SK-N-SH (cell line): ENCODE measurements around the gene C16orf74. TPM values are rescaled to one million over a fixed set of nuclear protein-coding genes. Genes with fewer than 3 reads are reported as not detected.
A peak's percentile ranks its signal among the peaks of the same experiment; 100 is the strongest.

Experiments
- CTCF ChIA-PET: fragments of 300-600, 350-600 bp; formaldehyde crosslinking; extraction: SDS; loops from one replicate; lab custom pipeline; 2021; lab: Yijun Ruan, JAX
- POLR2A ChIA-PET: fragments of 350-600 bp; sonication (Branson Sonifier 250); formaldehyde crosslinking; extraction: SDS; loops from one replicate; lab custom pipeline; 2020; ENCODE audit warnings: antibody characterized with exemption, inconsistent platforms; lab: Yijun Ruan, JAX
- DNase-seq: peaks from one replicate; pipeline ENCODE4 v3.0.0; 2012
- H2AFZ ChIP-seq: fragments of 200-600 bp; sonication (generic); 2 replicates; pipeline ENCODE4 v1.8.1; 2016; ENCODE audit warnings: antibody characterized with exemption, mild to moderate bottlenecking, low read depth
- H3F3A ChIP-seq: fragments of 200-600 bp; sonication (generic); replicated peaks from 2 replicates; pipeline ENCODE3; 2016; ENCODE audit warnings: antibody characterized with exemption, mild to moderate bottlenecking; ENCODE audit not compliant: insufficient read depth
- H3K27ac ChIP-seq, 2 experiments: fragments of 200-500 bp in 1 of 2; fragments of 200-600 bp in 1 of 2; sonication (Bioruptor generic) in 1 of 2; sonication (generic), shearing (Covaris generic) in 1 of 2; 2 replicates each; pipeline versions ENCODE4 v1.5.1 to v1.6.1; 2014 to 2016; ENCODE audit warnings: low read depth in 2 of 2, inconsistent platforms in 1 of 2, low read length in 1 of 2, mild to moderate bottlenecking in 1 of 2, mixed read lengths in 1 of 2
- H3K27me3 ChIP-seq: fragments of 200-600 bp; sonication (generic), shearing (Covaris generic); 2 replicates; pipeline ENCODE4 v1.6.1; 2016; ENCODE audit warnings: mixed run types; ENCODE audit not compliant: insufficient read depth
- H3K36me3 ChIP-seq, 2 experiments: fragments of 200-500 bp in 1 of 2; fragments of 200-600 bp in 1 of 2; sonication (Bioruptor generic) in 1 of 2; sonication (generic) in 1 of 2; replicated peaks in 1 of 2; 2 replicates each; pipeline versions ENCODE3 to v1.5.1; 2014 to 2016; ENCODE audit warnings: low read length in 1 of 2, mild to moderate bottlenecking in 1 of 2; ENCODE audit not compliant: insufficient read depth in 2 of 2, control insufficient read depth in 1 of 2
- H3K4me1 ChIP-seq, 2 experiments: fragments of 200-500 bp in 1 of 2; fragments of 200-600 bp in 1 of 2; sonication (Bioruptor generic) in 1 of 2; sonication (generic), shearing (Covaris generic) in 1 of 2; 2 replicates each; pipeline versions ENCODE4 v1.5.1 to v1.6.1; 2014 to 2016; ENCODE audit warnings: low read depth in 1 of 2, low read length in 1 of 2, mixed run types in 1 of 2; ENCODE audit not compliant: insufficient read depth in 2 of 2, control insufficient read depth in 1 of 2
- H3K4me2 ChIP-seq: fragments of 200-600 bp; sonication (generic), shearing (Covaris generic); 2 replicates; pipeline ENCODE4 v1.6.1; 2017; ENCODE audit warnings: mixed run types
- H3K4me3 ChIP-seq, 2 experiments: fragments of 200-500 bp in 1 of 2; fragments of 200-600 bp in 1 of 2; sonication (Bioruptor generic) in 1 of 2; sonication (generic), shearing (Covaris generic) in 1 of 2; 2 replicates each; pipeline versions ENCODE4 v1.5.1 to v1.8.1; 2014 to 2016; ENCODE audit warnings: low read depth in 2 of 2, inconsistent platforms in 1 of 2, low read length in 1 of 2, mild to moderate bottlenecking in 1 of 2, mixed read lengths in 1 of 2, moderate library complexity in 1 of 2
- H3K79me2 ChIP-seq: fragments of 200-600 bp; sonication (generic); 2 replicates; pipeline ENCODE4 v1.8.1; 2017; ENCODE audit warnings: mild to moderate bottlenecking; ENCODE audit not compliant: insufficient read depth
- H3K9ac ChIP-seq: fragments of 200-600 bp; sonication (generic); 2 replicates; pipeline ENCODE4 v1.6.1; 2017; ENCODE audit warnings: mixed run types
- H3K9me2 ChIP-seq: fragments of 200-600 bp; sonication (generic); 2 replicates; pipeline ENCODE4 v1.6.1; 2017; ENCODE audit warnings: mixed run types
- H3K9me3 ChIP-seq: fragments of 200-600 bp; sonication (generic); 2 replicates; pipeline ENCODE4 v1.6.1; 2017; ENCODE audit warnings: mixed run types, mild to moderate bottlenecking, moderate library complexity
- H4K20me1 ChIP-seq: fragments of 200-600 bp; sonication (generic); 2 replicates; pipeline ENCODE4 v1.6.1; 2017; ENCODE audit warnings: mild to moderate bottlenecking, mixed run types; ENCODE audit not compliant: insufficient read depth
- EP300 ChIP-seq, 2 experiments: IDR thresholded peaks; 2 replicates each; pipeline versions ENCODE4 v1.4.0 to v1.6.1; 2012; ENCODE audit warnings: borderline replicate concordance in 1 of 2, low read depth in 1 of 2, low read length in 1 of 2
- FOSL2 ChIP-seq: IDR thresholded peaks from 2 replicates; pipeline ENCODE4 v1.4.0; 2012; ENCODE audit warnings: low read depth, mild to moderate bottlenecking, moderate library complexity, borderline replicate concordance
- FOXM1 ChIP-seq: IDR thresholded peaks from 2 replicates; pipeline ENCODE4 v1.4.0; 2012; ENCODE audit warnings: low read depth, mild to moderate bottlenecking
- GABPA ChIP-seq: IDR thresholded peaks from 2 replicates; pipeline ENCODE4 v1.4.0; 2012; ENCODE audit warnings: low read depth, mild to moderate bottlenecking
- IRF3 ChIP-seq: fragments of 150-350 bp; IDR thresholded peaks from 2 replicates; pipeline ENCODE4 v1.6.1; 2016; ENCODE audit warnings: mild to moderate bottlenecking, low read depth, low read length
- JUND ChIP-seq: IDR thresholded peaks from 2 replicates; pipeline ENCODE4 v1.4.0; 2012
- MEF2A ChIP-seq: IDR thresholded peaks from 2 replicates; pipeline ENCODE4 v1.4.0; 2012; ENCODE audit warnings: low read depth, borderline replicate concordance
- MXI1 ChIP-seq: IDR thresholded peaks from 2 replicates; pipeline ENCODE4 v1.6.1; 2012; ENCODE audit warnings: mild to moderate bottlenecking, low read depth, low read length, improper control_type of control experiment
- NRF1 ChIP-seq: IDR thresholded peaks from 2 replicates; pipeline ENCODE4 v1.6.1; 2012; ENCODE audit warnings: low read depth, mild to moderate bottlenecking, low read length
- PBX3 ChIP-seq: IDR thresholded peaks from 2 replicates; pipeline ENCODE4; 2012
- RFX5 ChIP-seq: IDR thresholded peaks from 2 replicates; pipeline ENCODE4 v1.6.1; 2012; ENCODE audit warnings: mild to moderate bottlenecking, improper control_type of control experiment, low read length
- TAF1 ChIP-seq: IDR thresholded peaks from 2 replicates; pipeline ENCODE4 v1.6.1; 2012; ENCODE audit warnings: low read depth, mild to moderate bottlenecking, low read length, moderate library complexity, borderline replicate concordance
- TCF12 ChIP-seq: IDR thresholded peaks from 2 replicates; pipeline ENCODE4 v1.4.0; 2012
- TEAD4 ChIP-seq: IDR thresholded peaks from 2 replicates; pipeline ENCODE4 v1.4.0; 2012; ENCODE audit warnings: mild to moderate bottlenecking, borderline replicate concordance; ENCODE audit not compliant: insufficient read depth
- WGBS: methylation state at CpG from one replicate; pipeline ENCODE4 v1.1.6; 2017; ENCODE audit warnings: low lambda C conversion rate; 5-methylcytosine and 5-hydroxymethylcytosine counted together
- polyA plus RNA-seq, 3 experiments: library from polyadenylated mRNA; depleted of rRNA; stranded (reverse); fragments of >200 nt; gene quantifications; 2 replicates each; pipeline ENCODE4 v1.2.3, GENCODE V29; 2012
- TF ChIP-seq, protein P1 (sequence below): IDR thresholded peaks from 2 replicates; pipeline ENCODE4 v1.6.1; 2012; ENCODE audit warnings: mild to moderate bottlenecking, low read depth, low read length, moderate library complexity
- TF ChIP-seq, protein P2 (sequence below): fragments of 200-600 bp; sonication (generic); IDR thresholded peaks from 2 replicates; pipeline ENCODE4 v1.6.1; 2017; ENCODE audit warnings: antibody characterized with exemption, mild to moderate bottlenecking, moderate library complexity
- TF ChIP-seq, protein P3 (sequence below): IDR thresholded peaks from 2 replicates; pipeline ENCODE4 v1.4.0; 2012; ENCODE audit warnings: low read depth, borderline replicate concordance

C16orf74 gene
- polyA plus RNA-seq (2012; rRNA removed): 15.9 and 27.2 TPM in 2 replicates
- 13.7 and 16.7 TPM in 2 replicates for polyA plus RNA-seq (2012; cell fraction: cytosol; rRNA removed)
- 20.6 and 35.2 TPM in 2 replicates for polyA plus RNA-seq (2012; cell fraction: nucleus; rRNA removed)

DNA sequence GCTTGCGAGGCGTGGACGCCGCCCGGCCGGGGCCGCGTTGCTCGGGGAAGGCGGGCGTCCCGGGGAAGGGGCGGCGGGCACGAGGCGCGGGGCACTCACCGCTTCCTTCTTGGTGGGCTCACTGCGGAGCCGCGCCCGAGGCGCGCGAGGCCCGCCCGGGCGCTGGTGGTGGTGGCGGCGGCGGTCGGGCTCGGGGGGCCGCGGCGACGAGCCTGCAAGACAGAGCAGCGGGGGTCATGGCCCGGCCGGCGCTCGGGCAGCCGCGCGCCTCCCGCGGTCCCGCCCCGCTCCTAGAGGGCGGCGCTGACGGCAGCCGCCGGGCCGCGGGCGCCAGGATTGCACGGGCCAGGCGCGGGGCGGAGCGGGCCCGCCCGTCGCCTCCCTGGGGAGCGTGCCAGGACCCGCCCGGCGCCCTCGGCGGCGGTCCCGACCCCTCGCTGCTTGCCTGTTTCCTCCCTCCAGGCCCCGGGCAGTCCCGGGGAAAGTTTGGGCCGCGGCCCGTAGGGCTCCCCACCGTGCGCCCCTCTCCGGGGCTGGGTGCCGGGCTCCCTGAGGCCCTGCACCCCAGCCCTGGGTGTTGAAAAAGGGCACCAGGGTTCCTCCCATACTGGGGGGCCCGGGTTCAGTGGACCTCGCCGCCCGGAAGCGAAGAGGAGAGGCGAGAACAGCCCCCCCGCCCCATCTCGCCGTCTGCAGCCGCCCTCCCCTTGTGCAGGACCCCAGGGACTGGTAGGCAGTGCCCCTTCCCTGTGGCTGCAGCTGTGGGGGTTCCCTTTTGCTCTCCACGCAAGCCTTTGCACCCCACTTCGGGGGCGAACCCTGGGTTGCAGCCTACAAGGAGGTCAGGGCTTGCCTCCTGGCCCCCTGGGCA, at the start of gene C16orf74:
Gene C16orf74 (minus strand): TSS at position 270 of the 871 bp plus-strand sequence. CDS start 15,879 bp downstream, outside the sequence.
- 20% methylated on average over 16 of the region's 96 CpGs for WGBS
- Histone ChIP-seq H3K4me3 (peak within 1 kb of the TSS; percentile 60 to 84), H3K27me3 (no peaks in the 10 kb centered on the region), H3K79me2 (peaks cover 26% of the 10 kb centered on the region), H3K4me2 (peak within 1 kb of the TSS; percentile 98), H3K36me3 (no peaks in the 10 kb centered on the region), H3K9me2 (no peaks in the 10 kb centered on the region), H2AFZ (peak within 1 kb of the TSS; percentile 87), H4K20me1 (0 out of 2 replicates have a peak, but pooled peaks cover 3% of the 10 kb centered on the region), H3F3A (peaks cover 14% of the 10 kb centered on the region), H3K4me1 (peaks cover 14 to 20% of the 10 kb centered on the region in 2 experiments; a peak in 2 of 4 replicates), H3K27ac (peak within 1 kb of the TSS in 1 of 2 experiments; percentile 11; a peak in 2 of 4 replicates), H3K9me3 (no peaks in the 10 kb centered on the region), H3K9ac (peak within 1 kb of the TSS; percentile 63; the same call in 1 of the 2 replicates)
- peak; percentile 90 for DNase-seq
- POLR2A ChIA-PET: no interaction called here
- CTCF ChIA-PET: interaction anchor here (1.0 to 1.7 kb wide), 2 partner anchors 10 to 17 kb away, joined by 4 read pairs; no protein-coding TSS in a partner anchor
- TF ChIP-seq EP300 (IDR thresholded peaks at IDR 0.05; ENCODE audit: borderline replicate concordance in 1 of 2, low read depth in 1 of 2, low read length in 1 of 2): no peak
- TF ChIP-seq MXI1: 0 out of 2 replicates have a peak, but pooled peaks have one; percentile 21
- TF ChIP-seq MEF2A: no peak
- TF ChIP-seq TEAD4: no peak
- no peak for TF ChIP-seq FOSL2
- no peak for TF ChIP-seq PBX3
- TF ChIP-seq, protein P1, sequence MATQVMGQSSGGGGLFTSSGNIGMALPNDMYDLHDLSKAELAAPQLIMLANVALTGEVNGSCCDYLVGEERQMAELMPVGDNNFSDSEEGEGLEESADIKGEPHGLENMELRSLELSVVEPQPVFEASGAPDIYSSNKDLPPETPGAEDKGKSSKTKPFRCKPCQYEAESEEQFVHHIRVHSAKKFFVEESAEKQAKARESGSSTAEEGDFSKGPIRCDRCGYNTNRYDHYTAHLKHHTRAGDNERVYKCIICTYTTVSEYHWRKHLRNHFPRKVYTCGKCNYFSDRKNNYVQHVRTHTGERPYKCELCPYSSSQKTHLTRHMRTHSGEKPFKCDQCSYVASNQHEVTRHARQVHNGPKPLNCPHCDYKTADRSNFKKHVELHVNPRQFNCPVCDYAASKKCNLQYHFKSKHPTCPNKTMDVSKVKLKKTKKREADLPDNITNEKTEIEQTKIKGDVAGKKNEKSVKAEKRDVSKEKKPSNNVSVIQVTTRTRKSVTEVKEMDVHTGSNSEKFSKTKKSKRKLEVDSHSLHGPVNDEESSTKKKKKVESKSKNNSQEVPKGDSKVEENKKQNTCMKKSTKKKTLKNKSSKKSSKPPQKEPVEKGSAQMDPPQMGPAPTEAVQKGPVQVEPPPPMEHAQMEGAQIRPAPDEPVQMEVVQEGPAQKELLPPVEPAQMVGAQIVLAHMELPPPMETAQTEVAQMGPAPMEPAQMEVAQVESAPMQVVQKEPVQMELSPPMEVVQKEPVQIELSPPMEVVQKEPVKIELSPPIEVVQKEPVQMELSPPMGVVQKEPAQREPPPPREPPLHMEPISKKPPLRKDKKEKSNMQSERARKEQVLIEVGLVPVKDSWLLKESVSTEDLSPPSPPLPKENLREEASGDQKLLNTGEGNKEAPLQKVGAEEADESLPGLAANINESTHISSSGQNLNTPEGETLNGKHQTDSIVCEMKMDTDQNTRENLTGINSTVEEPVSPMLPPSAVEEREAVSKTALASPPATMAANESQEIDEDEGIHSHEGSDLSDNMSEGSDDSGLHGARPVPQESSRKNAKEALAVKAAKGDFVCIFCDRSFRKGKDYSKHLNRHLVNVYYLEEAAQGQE: no peak
- TF ChIP-seq GABPA: no peak
- TF ChIP-seq TCF12: no peak
- no peak for TF ChIP-seq RFX5
- TF ChIP-seq IRF3: no peak
- TF ChIP-seq, protein P2, sequence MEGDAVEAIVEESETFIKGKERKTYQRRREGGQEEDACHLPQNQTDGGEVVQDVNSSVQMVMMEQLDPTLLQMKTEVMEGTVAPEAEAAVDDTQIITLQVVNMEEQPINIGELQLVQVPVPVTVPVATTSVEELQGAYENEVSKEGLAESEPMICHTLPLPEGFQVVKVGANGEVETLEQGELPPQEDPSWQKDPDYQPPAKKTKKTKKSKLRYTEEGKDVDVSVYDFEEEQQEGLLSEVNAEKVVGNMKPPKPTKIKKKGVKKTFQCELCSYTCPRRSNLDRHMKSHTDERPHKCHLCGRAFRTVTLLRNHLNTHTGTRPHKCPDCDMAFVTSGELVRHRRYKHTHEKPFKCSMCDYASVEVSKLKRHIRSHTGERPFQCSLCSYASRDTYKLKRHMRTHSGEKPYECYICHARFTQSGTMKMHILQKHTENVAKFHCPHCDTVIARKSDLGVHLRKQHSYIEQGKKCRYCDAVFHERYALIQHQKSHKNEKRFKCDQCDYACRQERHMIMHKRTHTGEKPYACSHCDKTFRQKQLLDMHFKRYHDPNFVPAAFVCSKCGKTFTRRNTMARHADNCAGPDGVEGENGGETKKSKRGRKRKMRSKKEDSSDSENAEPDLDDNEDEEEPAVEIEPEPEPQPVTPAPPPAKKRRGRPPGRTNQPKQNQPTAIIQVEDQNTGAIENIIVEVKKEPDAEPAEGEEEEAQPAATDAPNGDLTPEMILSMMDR: no peak
- no peak for TF ChIP-seq TAF1
- TF ChIP-seq FOXM1: no peak
- TF ChIP-seq NRF1: 0 out of 2 replicates have a peak, but pooled peaks have one; percentile 20
- TF ChIP-seq, protein P3, sequence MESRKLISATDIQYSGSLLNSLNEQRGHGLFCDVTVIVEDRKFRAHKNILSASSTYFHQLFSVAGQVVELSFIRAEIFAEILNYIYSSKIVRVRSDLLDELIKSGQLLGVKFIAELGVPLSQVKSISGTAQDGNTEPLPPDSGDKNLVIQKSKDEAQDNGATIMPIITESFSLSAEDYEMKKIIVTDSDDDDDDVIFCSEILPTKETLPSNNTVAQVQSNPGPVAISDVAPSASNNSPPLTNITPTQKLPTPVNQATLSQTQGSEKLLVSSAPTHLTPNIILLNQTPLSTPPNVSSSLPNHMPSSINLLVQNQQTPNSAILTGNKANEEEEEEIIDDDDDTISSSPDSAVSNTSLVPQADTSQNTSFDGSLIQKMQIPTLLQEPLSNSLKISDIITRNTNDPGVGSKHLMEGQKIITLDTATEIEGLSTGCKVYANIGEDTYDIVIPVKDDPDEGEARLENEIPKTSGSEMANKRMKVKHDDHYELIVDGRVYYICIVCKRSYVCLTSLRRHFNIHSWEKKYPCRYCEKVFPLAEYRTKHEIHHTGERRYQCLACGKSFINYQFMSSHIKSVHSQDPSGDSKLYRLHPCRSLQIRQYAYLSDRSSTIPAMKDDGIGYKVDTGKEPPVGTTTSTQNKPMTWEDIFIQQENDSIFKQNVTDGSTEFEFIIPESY: no peak
- TF ChIP-seq JUND: no peak
